Mesothelial cell of epicardium (in vitro differentiated cells): ENCODE results near the gene ZMYM4. TPM values are rescaled to one million over a fixed set of nuclear protein-coding genes. Genes with fewer than 3 reads are reported as not detected.
A peak's percentile ranks its signal among the peaks of the same experiment; 100 is the strongest.

ENCODE experiments used
- DNase-seq, 2 experiments: peaks; one replicate each; pipeline ENCODE4 v3.0.0; 2021; ENCODE audit warnings: low spot score in 2 of 2; ENCODE audit not compliant: unreplicated experiment in 2 of 2
- H3K27ac Mint-ChIP-seq: 2 replicates; pipeline ENCODE4 v1.8.0; 2021; ENCODE audit warnings: mixed read lengths
- H3K27me3 Mint-ChIP-seq: 2 replicates; pipeline ENCODE4 v1.8.0; 2021; ENCODE audit warnings: low read depth, mixed read lengths
- H3K36me3 Mint-ChIP-seq: 2 replicates; pipeline ENCODE4 v1.8.0; 2021; ENCODE audit warnings: mixed read lengths
- H3K4me1 Mint-ChIP-seq: 2 replicates; pipeline ENCODE4 v1.8.0; 2021; ENCODE audit warnings: mixed read lengths
- H3K4me3 Mint-ChIP-seq: 2 replicates; pipeline ENCODE4 v1.8.0; 2021; ENCODE audit warnings: mild to moderate bottlenecking, moderate library complexity, mixed read lengths
- H3K9me3 Mint-ChIP-seq: 2 replicates; pipeline ENCODE4 v1.8.0; 2021; ENCODE audit warnings: mixed read lengths
- total RNA-seq: library from RNA; stranded (reverse); gene quantifications from 3 replicates; pipeline ENCODE4 v1.2.1, GENCODE V29; 2021
- TF ChIP-seq, protein P1 (sequence below): fragments of 200-600 bp; sonication (generic); IDR thresholded peaks from one replicate; pipeline ENCODE4 v1.5.0; 2021; ENCODE audit warnings: antibody characterized with exemption; ENCODE audit not compliant: unreplicated experiment

ZMYM4 gene
- total RNA-seq = 87.8 to 95.6 TPM (median 91.3 TPM) in 3 replicates

DNA sequence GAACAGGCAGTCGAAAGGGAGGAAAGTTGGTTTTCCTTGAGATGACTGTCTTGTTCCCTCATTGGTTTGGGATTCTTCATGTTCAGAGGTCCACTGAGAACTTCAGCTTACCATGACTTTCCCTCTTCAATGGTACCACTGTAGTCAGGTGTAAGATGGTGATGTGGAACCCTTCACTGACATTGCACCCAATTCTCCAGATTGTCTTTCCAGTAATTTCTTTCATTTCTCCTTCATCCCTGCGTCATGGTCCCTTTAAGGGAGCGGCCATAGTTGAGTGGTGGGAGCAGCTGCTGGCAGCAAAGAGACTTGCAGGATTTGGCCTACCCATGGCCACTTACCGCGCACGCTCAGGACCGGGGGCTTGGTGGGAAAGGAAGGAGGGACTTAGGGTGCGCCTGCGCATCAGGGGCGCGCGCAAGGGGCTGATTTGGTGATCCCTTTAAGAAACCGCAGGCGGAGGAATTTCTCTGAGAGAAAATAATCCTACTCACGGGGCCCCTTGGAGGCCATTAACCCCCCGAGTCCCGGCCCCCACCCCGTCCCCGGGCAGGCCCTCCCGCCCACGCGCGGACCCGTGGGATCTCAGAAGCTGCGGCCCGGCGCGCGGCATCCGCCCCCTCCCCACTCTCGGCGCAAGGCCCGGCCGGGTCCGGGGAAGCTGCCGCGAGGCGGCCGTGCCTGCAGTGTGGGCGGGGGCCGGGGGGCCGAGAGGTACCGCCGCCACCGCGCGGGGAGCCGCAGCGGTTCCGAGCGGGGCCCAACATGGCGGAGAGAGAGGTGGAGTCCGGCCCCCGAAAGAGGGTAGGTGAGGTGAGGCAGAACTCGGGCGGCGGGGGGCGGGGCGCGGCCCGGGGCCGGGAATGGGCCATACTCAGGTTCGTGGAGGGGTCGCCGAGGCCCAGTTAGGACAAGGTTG is at the start of gene ZMYM4:
TSS of gene ZMYM4 (plus strand) at position 428 of the 919 bp plus-strand sequence. CDS start at position 766, 338 bp downstream.
- Mint-ChIP-seq H3K27ac (peak within 1 kb of the TSS; percentile 92), H3K27me3 (no peaks in the 10 kb centered on the region), H3K9me3 (no peaks in the 10 kb centered on the region), H3K36me3 (peaks cover 11% of the 10 kb centered on the region), H3K4me1 (peaks cover 35% of the 10 kb centered on the region), H3K4me3 (peak within 1 kb of the TSS; percentile 79)
- peak; percentile 84 to 88 for DNase-seq
- TF ChIP-seq, protein P1, sequence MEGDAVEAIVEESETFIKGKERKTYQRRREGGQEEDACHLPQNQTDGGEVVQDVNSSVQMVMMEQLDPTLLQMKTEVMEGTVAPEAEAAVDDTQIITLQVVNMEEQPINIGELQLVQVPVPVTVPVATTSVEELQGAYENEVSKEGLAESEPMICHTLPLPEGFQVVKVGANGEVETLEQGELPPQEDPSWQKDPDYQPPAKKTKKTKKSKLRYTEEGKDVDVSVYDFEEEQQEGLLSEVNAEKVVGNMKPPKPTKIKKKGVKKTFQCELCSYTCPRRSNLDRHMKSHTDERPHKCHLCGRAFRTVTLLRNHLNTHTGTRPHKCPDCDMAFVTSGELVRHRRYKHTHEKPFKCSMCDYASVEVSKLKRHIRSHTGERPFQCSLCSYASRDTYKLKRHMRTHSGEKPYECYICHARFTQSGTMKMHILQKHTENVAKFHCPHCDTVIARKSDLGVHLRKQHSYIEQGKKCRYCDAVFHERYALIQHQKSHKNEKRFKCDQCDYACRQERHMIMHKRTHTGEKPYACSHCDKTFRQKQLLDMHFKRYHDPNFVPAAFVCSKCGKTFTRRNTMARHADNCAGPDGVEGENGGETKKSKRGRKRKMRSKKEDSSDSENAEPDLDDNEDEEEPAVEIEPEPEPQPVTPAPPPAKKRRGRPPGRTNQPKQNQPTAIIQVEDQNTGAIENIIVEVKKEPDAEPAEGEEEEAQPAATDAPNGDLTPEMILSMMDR = no peak

DNA sequence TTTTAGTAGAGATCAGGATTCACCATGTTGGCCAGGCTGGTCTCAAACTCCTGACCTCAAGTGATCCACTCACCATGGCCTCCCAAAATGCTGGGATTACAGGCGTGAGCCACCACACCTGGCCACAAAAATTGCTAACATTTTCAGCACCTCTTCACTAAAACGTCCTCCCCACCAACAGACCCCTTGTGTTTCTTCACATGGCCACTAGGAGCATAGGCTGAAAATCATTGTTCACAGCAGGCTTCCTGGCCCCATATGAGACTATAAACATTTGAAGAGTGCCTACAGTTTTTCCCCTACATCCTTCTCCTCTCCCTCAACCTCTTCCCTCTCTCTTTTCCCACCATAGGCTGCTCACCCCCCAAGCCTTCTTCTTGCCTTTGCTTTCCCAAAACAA is 47.5 kb upstream of the ZMYM4 start:
- H3K27me3 Mint-ChIP-seq = no peaks in the 10 kb centered on the region
- H3K4me3 Mint-ChIP-seq = no peak overlapping the region
- H3K4me1 Mint-ChIP-seq = peaks cover 16% of the 10 kb centered on the region
- no peaks in the 10 kb centered on the region for H3K36me3 Mint-ChIP-seq
- no peaks in the 10 kb centered on the region for H3K9me3 Mint-ChIP-seq
- DNase-seq = no peak
- TF ChIP-seq, protein P1 = peak; percentile 40
- no peak overlapping the region for H3K27ac Mint-ChIP-seq

DNA sequence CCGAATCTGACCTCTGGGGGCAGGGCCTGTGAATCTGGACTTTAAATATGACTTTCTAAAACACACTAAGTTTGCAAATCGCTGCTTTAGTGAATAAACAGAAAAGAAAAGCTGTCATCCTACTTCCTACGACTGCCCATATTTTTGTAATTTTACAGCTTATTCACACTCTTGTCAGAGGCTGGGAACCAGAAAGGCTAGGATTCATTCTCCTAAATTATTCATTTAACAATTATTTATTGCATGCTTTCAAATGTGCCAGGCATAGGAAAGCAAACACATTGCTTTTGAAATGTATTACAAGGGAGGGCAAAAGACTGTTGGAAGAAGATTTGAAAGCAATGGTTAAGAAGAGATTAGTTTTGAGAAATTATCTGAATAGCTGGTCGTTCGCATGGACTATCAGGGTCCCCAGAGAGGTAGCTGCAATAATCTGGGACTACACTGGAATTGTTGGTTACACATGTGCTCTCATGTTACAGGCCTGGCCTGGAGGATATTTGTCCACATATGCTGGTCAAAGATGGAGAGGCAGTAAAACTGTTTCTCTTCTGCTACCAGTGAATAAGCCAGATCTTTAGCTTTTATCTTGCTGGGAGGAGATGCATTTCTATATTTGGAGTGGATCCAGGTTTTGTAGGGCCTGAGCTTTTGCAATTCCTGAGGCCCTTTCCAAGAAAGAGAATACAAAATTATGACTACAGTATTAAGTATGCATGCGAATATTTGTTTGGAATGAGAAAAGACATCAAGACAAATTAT is 46.0 kb upstream of the ZMYM4 start:
- H3K27me3 Mint-ChIP-seq = no peaks in the 10 kb centered on the region
- H3K4me3 Mint-ChIP-seq = no peak overlapping the region
- DNase-seq = no peak
- TF ChIP-seq, protein P1 = no peak
- no peaks in the 10 kb centered on the region for H3K36me3 Mint-ChIP-seq
- H3K4me1 Mint-ChIP-seq = peaks cover 16% of the 10 kb centered on the region
- H3K9me3 Mint-ChIP-seq = no peaks in the 10 kb centered on the region
- peak overlapping the region; percentile 79 for H3K27ac Mint-ChIP-seq

DNA sequence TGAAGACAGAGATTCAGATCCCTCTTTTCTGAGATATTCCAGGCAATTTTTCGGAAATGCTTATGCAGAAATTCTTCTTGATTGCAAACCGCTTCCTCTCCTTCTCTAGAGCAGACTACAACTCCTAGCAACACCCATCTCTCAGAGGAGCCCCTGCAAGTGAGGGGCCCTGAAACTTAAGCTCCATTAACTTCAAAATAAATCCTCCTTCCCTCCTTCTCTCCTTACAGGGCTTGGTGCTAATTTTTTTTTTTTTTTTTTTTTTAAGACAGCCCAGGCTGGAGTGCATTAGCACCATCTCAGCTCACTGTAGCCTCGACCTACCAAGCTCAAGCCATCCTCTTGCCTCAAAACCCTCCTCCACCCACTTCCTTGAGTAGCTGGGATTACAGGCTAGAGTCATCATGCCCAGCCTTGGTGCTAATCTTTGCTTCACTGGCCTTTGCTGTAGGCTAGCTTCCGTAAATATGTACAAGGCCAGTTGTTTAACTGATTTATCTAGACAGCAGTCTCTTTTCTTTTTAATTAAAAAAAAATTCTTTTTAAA is 45.4 kb upstream of the ZMYM4 start:
- DNase-seq = no peak
- Mint-ChIP-seq H3K4me1 (peaks cover 16% of the 10 kb centered on the region), H3K4me3 (no peak overlapping the region), H3K9me3 (no peaks in the 10 kb centered on the region), H3K27me3 (no peaks in the 10 kb centered on the region), H3K27ac (peak overlapping the region; percentile 79), H3K36me3 (no peaks in the 10 kb centered on the region)
- TF ChIP-seq, protein P1 = no peak

DNA sequence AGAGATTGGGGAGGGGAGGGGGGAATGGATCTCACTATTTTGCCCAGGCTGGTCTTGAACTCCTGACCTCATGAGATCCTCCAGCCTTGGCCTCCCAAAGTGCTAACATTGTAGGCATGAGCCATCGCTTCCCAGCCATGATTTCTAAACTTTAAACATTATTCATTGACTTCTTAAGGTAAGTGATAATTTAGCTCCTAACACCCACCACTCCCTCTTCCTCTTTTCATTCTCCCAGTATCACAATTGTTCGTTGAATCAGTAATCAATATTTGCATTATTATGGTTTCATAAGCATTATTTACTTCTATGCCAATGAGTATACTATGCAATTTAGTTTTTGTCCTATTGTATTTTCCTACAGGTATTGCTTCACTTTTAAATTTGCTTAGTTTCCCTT is 42.0 kb upstream of the ZMYM4 start:
- Mint-ChIP-seq H3K36me3 (no peaks in the 10 kb centered on the region), H3K9me3 (no peaks in the 10 kb centered on the region), H3K27me3 (no peaks in the 10 kb centered on the region), H3K4me1 (peaks cover 13% of the 10 kb centered on the region), H3K27ac (no peak overlapping the region), H3K4me3 (no peak overlapping the region)
- no peak for DNase-seq
- TF ChIP-seq, protein P1 = no peak
